ENCODE data around the gene HTRA3.

HTRA3 gene

GRCh38 chr4:8316251-8316771 is 46.8 kb downstream of the HTRA3 start:
- DNase-seq: no peak

GRCh38 chr4:8316911-8317351 is 47.4 kb downstream of the HTRA3 start:
- no peak for DNase-seq

- no peak for DNase-seq
These were observed 47.9 kb downstream of the HTRA3 start for GRCh38 chr4:8317474-8317873.

GRCh38 chr4:8318509-8318908 is 49.0 kb downstream of the HTRA3 start:
- DNase-seq: no peak

DNA sequence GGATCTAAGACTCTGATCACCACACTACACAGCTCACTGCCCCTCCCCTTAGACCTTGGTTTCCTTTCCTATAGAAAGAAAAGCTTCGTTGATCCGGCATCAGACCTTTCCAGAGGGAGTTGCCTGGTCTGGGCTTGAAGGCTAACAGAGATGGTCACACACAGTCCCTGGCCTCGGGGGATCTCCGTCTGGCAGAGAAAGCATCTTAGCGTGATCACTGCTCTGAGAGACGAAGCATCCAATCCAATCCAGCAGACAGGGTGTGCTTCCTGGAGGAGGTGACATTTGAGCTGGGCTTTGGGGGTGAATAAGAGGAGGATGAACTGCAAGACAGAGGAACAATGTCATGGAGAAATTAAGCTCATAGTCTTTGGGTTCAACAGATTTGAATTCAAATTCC is 49.5 kb downstream of the HTRA3 start:
- DNase-seq: no peak

- no peak for DNase-seq
These were observed 50.3 kb downstream of the HTRA3 start for GRCh38 chr4:8319731-8320385.

DNA sequence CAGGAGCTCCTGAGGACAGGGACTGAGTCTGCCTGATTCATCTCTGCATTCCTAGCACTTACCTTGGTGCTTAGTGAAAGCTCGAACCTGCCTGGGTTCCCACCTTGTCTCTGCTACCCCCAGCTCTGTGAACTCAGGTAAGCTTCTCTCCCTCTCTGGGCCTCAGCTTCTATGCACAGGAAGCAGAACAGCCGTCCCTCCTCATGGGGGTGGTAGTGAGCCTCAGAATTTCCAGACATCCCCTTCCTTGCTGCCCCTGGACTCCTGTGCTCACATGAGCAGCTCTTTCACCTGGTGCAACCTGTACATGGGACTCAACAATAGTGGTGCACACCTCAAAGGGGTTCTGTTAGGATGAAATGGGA is 50.8 kb downstream of the HTRA3 start:
- no peak for DNase-seq

DNA sequence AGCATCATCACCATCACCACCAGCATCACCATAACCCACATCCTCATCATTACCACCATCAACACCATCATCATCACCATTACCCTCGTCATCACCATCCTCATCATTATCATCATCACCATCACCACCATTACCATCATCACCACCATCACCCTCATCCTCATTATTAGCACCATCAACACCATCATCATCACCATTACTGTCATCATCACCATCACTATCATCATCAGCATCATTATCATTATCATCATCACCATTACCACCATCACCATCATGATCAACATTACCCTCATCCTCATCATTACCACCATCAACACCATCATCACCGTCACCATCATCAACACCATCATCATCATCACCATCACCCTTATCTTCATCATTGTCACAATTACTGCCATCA is 51.7 kb downstream of the HTRA3 start:
- no peak for DNase-seq

DNA sequence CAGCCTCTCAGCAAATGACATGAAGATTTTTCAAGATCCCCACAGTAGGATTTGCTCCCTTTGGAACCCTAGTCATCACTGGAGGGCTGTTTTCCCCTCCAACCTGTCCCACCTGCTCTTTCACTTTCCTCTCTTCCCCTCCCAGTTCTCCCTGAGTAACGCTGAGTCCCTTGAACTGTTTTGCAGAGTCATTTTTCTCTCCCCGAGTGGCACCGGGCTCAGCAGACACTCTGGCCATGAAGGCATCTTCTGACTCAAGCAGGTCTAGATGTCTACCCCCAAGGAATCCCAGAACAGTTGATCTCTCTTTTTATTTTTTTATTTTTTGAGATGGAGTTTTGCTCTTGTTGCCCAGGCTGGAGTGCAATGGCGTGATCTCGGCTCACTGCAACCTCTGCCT is 52.2 kb downstream of the HTRA3 start:
- no peak for DNase-seq

GRCh38 chr4:8322794-8323704 is 53.5 kb downstream of the HTRA3 start:
- no peak for DNase-seq

- no peak for DNase-seq
These were observed 54.5 kb downstream of the HTRA3 start for GRCh38 chr4:8323947-8324555.

DNA sequence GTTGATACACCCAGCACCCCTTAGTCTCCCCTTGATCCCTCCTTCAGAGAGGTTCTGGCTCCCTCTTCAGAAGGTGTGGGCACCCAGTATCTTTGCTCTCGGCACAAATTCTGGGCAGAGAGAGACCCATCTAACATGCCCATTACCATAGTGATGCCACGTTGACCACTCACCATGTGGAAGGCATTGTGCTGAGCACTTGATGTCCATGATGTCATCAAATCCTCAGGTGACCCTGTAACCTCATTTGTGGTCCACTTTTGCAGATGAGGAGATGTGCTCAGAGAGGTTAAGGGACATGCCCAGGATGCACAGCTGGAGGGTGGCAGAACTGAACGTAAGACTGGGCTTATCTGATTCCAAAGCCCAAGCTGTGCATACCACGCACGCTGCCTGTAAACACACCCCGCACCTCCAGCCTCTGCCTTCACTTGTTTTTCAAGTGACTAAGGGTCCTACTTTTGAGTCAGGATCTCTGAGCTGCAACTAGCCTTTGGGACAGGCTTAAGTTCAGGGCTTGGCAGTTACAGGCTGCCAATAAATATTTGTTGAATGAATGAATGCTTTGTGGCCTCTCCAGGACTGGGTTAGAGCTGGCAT is 55.2 kb downstream of the HTRA3 start:
- no peak for DNase-seq

- no peak for DNase-seq
These were observed 55.9 kb downstream of the HTRA3 start for GRCh38 chr4:8325291-8325973.

GRCh38 chr4:8326206-8326605 is 56.7 kb downstream of the HTRA3 start:
- no peak for DNase-seq

- DNase-seq: no peak
These were observed 58.9 kb downstream of the HTRA3 start for GRCh38 chr4:8328456-8328855.

- DNase-seq: no peak
These were observed 59.5 kb downstream of the HTRA3 start for GRCh38 chr4:8328866-8329559.

DNA sequence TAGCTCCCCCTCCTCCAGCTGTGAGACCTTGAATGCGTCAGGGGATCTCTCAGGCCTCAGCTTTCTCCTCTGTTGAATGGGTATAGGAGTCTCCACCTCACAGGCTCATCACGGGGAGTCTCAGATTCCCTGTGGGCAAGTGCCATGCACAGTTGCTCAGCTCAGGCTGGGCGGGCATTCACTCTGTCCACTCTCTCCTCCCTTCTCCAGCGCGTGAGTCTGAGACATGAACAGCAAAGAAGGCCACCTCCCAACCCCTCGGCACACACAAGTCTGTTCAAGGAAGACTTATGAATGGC is 60.0 kb downstream of the HTRA3 start:
- no peak for DNase-seq

GRCh38 chr4:8329859-8330761 is 60.6 kb downstream of the HTRA3 start:
- DNase-seq: no peak

GRCh38 chr4:8330821-8331574 is 61.4 kb downstream of the HTRA3 start:
- no peak for DNase-seq

- DNase-seq: no peak
These were observed 62.0 kb downstream of the HTRA3 start for GRCh38 chr4:8331575-8331955.
